D341Med (cell line): ENCODE measurements around the gene KLRF2.

ENCODE experiments used
- DNase-seq: peaks from one replicate; pipeline ENCODE4 v3.0.0; 2012; ENCODE audit warnings: low spot score

KLRF2 gene

DNA sequence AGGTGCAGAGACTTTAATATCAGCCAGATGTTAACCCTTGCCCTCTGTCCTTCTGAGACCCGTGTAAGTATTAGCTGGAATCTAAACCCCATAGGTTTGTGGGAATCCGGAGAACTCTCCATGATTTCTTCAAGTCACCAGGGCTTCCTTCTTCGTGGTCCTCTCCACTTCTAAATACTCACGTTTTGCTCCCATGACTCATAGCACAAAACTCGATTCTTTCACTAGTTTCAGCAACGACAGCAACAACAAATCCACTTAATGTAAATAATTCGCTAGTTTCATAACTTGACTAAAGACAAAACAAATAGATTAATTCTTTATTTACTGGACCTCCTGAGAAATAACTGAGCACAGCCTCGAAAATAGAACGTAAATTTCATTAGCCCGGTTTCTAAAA lies 55.3 kb downstream of the KLRF2 start:
- DNase-seq = no peak

DNA sequence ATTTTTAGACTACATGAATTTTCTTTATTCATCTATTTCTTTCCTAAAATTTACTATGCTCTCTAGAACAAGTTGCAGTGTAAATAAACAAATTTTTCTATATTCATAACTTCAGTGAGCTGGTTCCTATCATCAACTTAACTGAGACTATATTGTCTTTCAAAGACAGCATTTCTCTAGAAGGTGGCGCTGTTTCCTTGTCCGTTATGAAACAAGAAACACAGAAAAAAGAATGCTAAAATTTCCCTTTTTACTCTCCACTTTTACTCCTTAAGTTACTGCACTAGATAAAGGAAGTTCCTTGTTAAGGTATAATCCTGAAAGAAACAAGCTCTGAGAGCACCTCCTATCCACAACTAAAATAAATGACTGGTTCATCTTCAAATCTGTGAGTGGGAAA lies 59.1 kb downstream of the KLRF2 start:
- no peak for DNase-seq

DNA sequence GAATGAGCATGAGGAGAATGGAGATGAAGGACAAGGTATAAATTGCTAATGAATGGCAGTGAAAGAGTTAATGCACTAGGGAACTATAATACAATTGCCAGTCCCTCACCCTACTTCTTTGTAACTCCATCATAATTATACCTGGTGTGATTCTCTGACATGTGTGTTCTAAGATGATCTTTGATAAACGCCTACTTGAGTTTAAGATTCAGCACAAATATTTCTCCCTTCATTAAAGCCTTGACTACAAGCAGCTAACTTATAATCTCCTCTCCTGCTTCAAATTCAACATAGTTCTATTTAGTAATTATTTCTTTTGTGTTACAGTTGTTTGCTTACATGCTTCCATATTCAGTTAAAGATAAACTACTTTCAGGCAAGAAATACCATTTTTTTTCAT lies 60.5 kb downstream of the KLRF2 start:
- DNase-seq = no peak

- peak; percentile 32 for DNase-seq
Observed at GRCh38 chr12:9943240-9943639, 62.0 kb downstream of the KLRF2 start.

- no peak for DNase-seq
Observed at GRCh38 chr12:9944391-9944790, 63.1 kb downstream of the KLRF2 start.
